HG03457 (cell line): ENCODE data around the gene CAMTA1.

Experiments used
- ATAC-seq: cut with Tn5 transposase; IDR thresholded peaks from one replicate; pipeline ENCODE4 v1.9.1; 2021; ENCODE audit warnings: moderate number of reproducible peaks; ENCODE audit not compliant: unreplicated experiment

The CAMTA1 gene

GRCh38 chr1:6873298-6874015 lies 88.2 kb downstream of the CAMTA1 start:
- no peak for ATAC-seq

- no peak for ATAC-seq
These were observed 89.0 kb downstream of the CAMTA1 start for GRCh38 chr1:6874298-6874697.

GRCh38 chr1:6880951-6881690 lies 95.9 kb downstream of the CAMTA1 start:
- no peak for ATAC-seq

GRCh38 chr1:6882414-6882813 lies 97.2 kb downstream of the CAMTA1 start:
- no peak for ATAC-seq

GRCh38 chr1:6884652-6885153 lies 99.4 kb downstream of the CAMTA1 start:
- ATAC-seq, result no peak

- ATAC-seq, result no peak
These were observed 100.2 kb downstream of the CAMTA1 start for GRCh38 chr1:6885426-6885825.

GRCh38 chr1:6886523-6886922 lies 101.3 kb downstream of the CAMTA1 start:
- no peak for ATAC-seq

- no peak for ATAC-seq
These were observed 103.0 kb downstream of the CAMTA1 start for GRCh38 chr1:6888268-6888667.

- no peak for ATAC-seq
These were observed 103.6 kb downstream of the CAMTA1 start for GRCh38 chr1:6888870-6889269.

- ATAC-seq, result no peak
These were observed 104.7 kb downstream of the CAMTA1 start for GRCh38 chr1:6889875-6890480.

- ATAC-seq, result no peak
These were observed 105.4 kb downstream of the CAMTA1 start for GRCh38 chr1:6890686-6891085.

GRCh38 chr1:6891781-6892579 lies 106.7 kb downstream of the CAMTA1 start:
- ATAC-seq, result no peak

GRCh38 chr1:6893388-6893787 lies 108.1 kb downstream of the CAMTA1 start:
- ATAC-seq, result no peak

- ATAC-seq, result no peak
These were observed 111.9 kb downstream of the CAMTA1 start for GRCh38 chr1:6897138-6897537.

GRCh38 chr1:6898974-6899539 lies 113.8 kb downstream of the CAMTA1 start:
- ATAC-seq, result no peak

- ATAC-seq, result no peak
These were observed 114.4 kb downstream of the CAMTA1 start for GRCh38 chr1:6899621-6900020.

GRCh38 chr1:6902153-6902552 lies 116.9 kb downstream of the CAMTA1 start:
- no peak for ATAC-seq

- no peak for ATAC-seq
These were observed 119.4 kb downstream of the CAMTA1 start for GRCh38 chr1:6904476-6905170.

- ATAC-seq, result no peak
These were observed 120.1 kb downstream of the CAMTA1 start for GRCh38 chr1:6905331-6905730.

GRCh38 chr1:6905790-6906189 lies 120.5 kb downstream of the CAMTA1 start:
- ATAC-seq, result no peak
